H9 (cell line): ENCODE measurements around the gene KIF16B. TPM values are rescaled to one million over a fixed set of nuclear protein-coding genes. Genes with fewer than 3 reads are reported as not detected.

Experiments
- DNase-seq: peaks from one replicate; pipeline ENCODE4 v3.0.0-alpha.2; 2017
- H2AFZ ChIP-seq: one replicate; pipeline ENCODE4 v1.6.1; 2013; ENCODE audit warnings: mild to moderate bottlenecking, low read length, control low read depth, moderate library complexity
- H2AK5ac ChIP-seq: 2 replicates; pipeline ENCODE4 v1.6.1; 2013; ENCODE audit warnings: low read length, control low read depth, mixed read lengths; ENCODE audit not compliant: insufficient read length
- H2BK120ac ChIP-seq: one replicate; pipeline ENCODE4 v1.6.1; 2013; ENCODE audit warnings: low read depth, mild to moderate bottlenecking, low read length, control low read depth, inconsistent platforms; ENCODE audit not compliant: poor library complexity, severe bottlenecking
- H2BK12ac ChIP-seq: 2 replicates; pipeline ENCODE4 v1.6.1; 2013; ENCODE audit warnings: low read length, control low read depth, mixed read lengths, low read depth; ENCODE audit not compliant: insufficient read length
- H2BK15ac ChIP-seq: 2 replicates; pipeline ENCODE4 v1.6.1; 2013; ENCODE audit warnings: low read depth, low read length, control low read depth
- H2BK20ac ChIP-seq: one replicate; pipeline ENCODE4 v1.6.1; 2013; ENCODE audit warnings: low read depth, mild to moderate bottlenecking, low read length, control low read depth, inconsistent platforms; ENCODE audit not compliant: poor library complexity, severe bottlenecking
- H2BK5ac ChIP-seq: 2 replicates; pipeline ENCODE4 v1.6.1; 2013; ENCODE audit warnings: low read length, control low read depth, mixed read lengths; ENCODE audit not compliant: insufficient read length
- H3K14ac ChIP-seq: 2 replicates; pipeline ENCODE4 v1.6.1; 2013; ENCODE audit warnings: low read length, control low read depth; ENCODE audit not compliant: insufficient read depth
- H3K18ac ChIP-seq: 2 replicates; pipeline ENCODE4 v1.6.1; 2013; ENCODE audit warnings: low read depth, mild to moderate bottlenecking, mixed read lengths, low read length, control low read depth; ENCODE audit not compliant: insufficient read length
- H3K23ac ChIP-seq: 2 replicates; pipeline ENCODE4 v1.6.1; 2013; ENCODE audit warnings: low read length, control low read depth, mixed read lengths, low read depth; ENCODE audit not compliant: insufficient read length
- H3K23me2 ChIP-seq: 2 replicates; pipeline ENCODE4 v1.6.1; 2013; ENCODE audit warnings: low read depth, mild to moderate bottlenecking, mixed read lengths, low read length, control low read depth; ENCODE audit not compliant: insufficient read length, poor library complexity, severe bottlenecking
- H3K27ac ChIP-seq: 2 replicates; pipeline ENCODE4 v1.5.1; 2013; ENCODE audit warnings: low read length, control low read depth, mixed read lengths, low read depth; ENCODE audit not compliant: insufficient read length
- H3K27me3 ChIP-seq: 2 replicates; pipeline ENCODE4 v1.6.1; 2013; ENCODE audit warnings: low read length, control low read depth, inconsistent platforms; ENCODE audit not compliant: insufficient read depth
- H3K4ac ChIP-seq: 2 replicates; pipeline ENCODE4 v1.6.1; 2013; ENCODE audit warnings: low read depth, mild to moderate bottlenecking, control low read depth, inconsistent platforms, low read length, moderate library complexity
- H3K4me1 ChIP-seq: 2 replicates; pipeline ENCODE4 v1.6.1; 2013; ENCODE audit warnings: low read length, control low read depth, inconsistent platforms; ENCODE audit not compliant: insufficient read depth
- H3K4me2 ChIP-seq: 2 replicates; pipeline ENCODE4 v1.6.1; 2013; ENCODE audit warnings: low read length, control low read depth, mixed read lengths; ENCODE audit not compliant: insufficient read length, insufficient read depth
- H3K56ac ChIP-seq: 2 replicates; pipeline ENCODE4 v1.6.1; 2013; ENCODE audit warnings: low read depth, mild to moderate bottlenecking, mixed read lengths, low read length, control low read depth; ENCODE audit not compliant: insufficient read length
- H3K79me1 ChIP-seq: 2 replicates; pipeline ENCODE4 v1.6.1; 2013; ENCODE audit warnings: low read depth, mild to moderate bottlenecking, moderate library complexity, low read length, control low read depth, inconsistent platforms; ENCODE audit not compliant: insufficient read depth, poor library complexity, severe bottlenecking
- H3K79me2 ChIP-seq: 2 replicates; pipeline ENCODE4 v1.6.1; 2013; ENCODE audit warnings: low read length, control low read depth, inconsistent platforms; ENCODE audit not compliant: insufficient read depth
- H3K9ac ChIP-seq: 2 replicates; pipeline ENCODE4 v1.6.1; 2013; ENCODE audit warnings: low read length, control low read depth, mixed read lengths; ENCODE audit not compliant: insufficient read length; ENCODE audit errors: extremely low read depth
- H3K9me3 ChIP-seq: one replicate; pipeline ENCODE4 v1.6.1; 2013; ENCODE audit warnings: low read depth, low read length, inconsistent platforms; ENCODE audit not compliant: control insufficient read depth
- H3T11ph ChIP-seq: one replicate; pipeline ENCODE4 v1.6.1; 2013; ENCODE audit warnings: mild to moderate bottlenecking, low read length, control low read depth, inconsistent platforms
- H4K20me1 ChIP-seq: one replicate; pipeline ENCODE4 v1.6.1; 2013; ENCODE audit not compliant: control insufficient read depth, insufficient read length, insufficient read depth
- H4K5ac ChIP-seq: 2 replicates; pipeline ENCODE4 v1.6.1; 2013; ENCODE audit warnings: low read depth, mild to moderate bottlenecking, mixed read lengths, low read length, control low read depth; ENCODE audit not compliant: insufficient read length
- H4K8ac ChIP-seq: replicated peaks from 2 replicates; pipeline ENCODE4 v1.6.1; 2013; ENCODE audit warnings: low read length, control low read depth, mixed read lengths, low read depth; ENCODE audit not compliant: insufficient read length
- H4K91ac ChIP-seq: 2 replicates; pipeline ENCODE4 v1.6.1; 2013; ENCODE audit warnings: low read depth, mild to moderate bottlenecking, moderate library complexity, mixed read lengths, low read length, control low read depth; ENCODE audit not compliant: insufficient read length
- H3K27ac Mint-ChIP-seq, 3 experiments: 2 replicates in 2 of 3; 3 replicates in 1 of 3; pipeline ENCODE4 v1.8.0; 2020 to 2021; ENCODE audit warnings: mixed read lengths in 3 of 3, mild to moderate bottlenecking in 1 of 3, moderate library complexity in 1 of 3
- H3K27me3 Mint-ChIP-seq: 2 replicates; pipeline ENCODE4 v1.8.0; 2021; ENCODE audit warnings: low read depth, mild to moderate bottlenecking, moderate library complexity, mixed read lengths
- H3K36me3 Mint-ChIP-seq, 3 experiments: 2 replicates in 2 of 3; 3 replicates in 1 of 3; pipeline ENCODE4 v1.8.0; 2020 to 2021; ENCODE audit warnings: low read depth in 3 of 3, mixed read lengths in 3 of 3; ENCODE audit not compliant: insufficient read depth in 1 of 3
- H3K4me1 Mint-ChIP-seq, 2 experiments: 2 replicates each; pipeline ENCODE4 v1.8.0; 2020; ENCODE audit warnings: mixed read lengths in 2 of 2
- H3K4me3 Mint-ChIP-seq, 2 experiments: 2 replicates in 1 of 2; 3 replicates in 1 of 2; pipeline ENCODE4 v1.8.0; 2020 to 2021; ENCODE audit warnings: mild to moderate bottlenecking in 2 of 2, mixed read lengths in 2 of 2, moderate library complexity in 1 of 2
- H3K9me3 Mint-ChIP-seq, 2 experiments: 2 replicates in 1 of 2; 3 replicates in 1 of 2; pipeline ENCODE4 v1.8.0; 2020; ENCODE audit warnings: mild to moderate bottlenecking in 2 of 2, mixed read lengths in 2 of 2, moderate library complexity in 1 of 2
- CTCF ChIP-seq: fragments of 200-600 bp; sonication (generic); conservative IDR thresholded peaks from 3 replicates; pipeline ENCODE4 v1.8.0; 2021; ENCODE audit warnings: antibody characterized with exemption, mild to moderate bottlenecking
- WGBS: extraction: QIAGEN DNeasy Blood & Tissue Kit; methylation state at CpG from one replicate; pipeline ENCODE4 v1.1.7; 2013; ENCODE audit warnings: missing lambda C conversion rate, low lambda C conversion rate, mixed read lengths; ENCODE audit not compliant: insufficient read length; ENCODE audit errors: extremely low coverage; 5-methylcytosine and 5-hydroxymethylcytosine counted together
- total RNA-seq: library from RNA; stranded (reverse); gene quantifications from 2 replicates; pipeline ENCODE4 v1.2.1, GENCODE V29; 2021

KIF16B gene
- total RNA-seq, 1 experiment from 2014 or later, result 7.4 TPM

GRCh38 chr20:16246291-16246690 is 327.0 kb downstream of the KIF16B start:
- H2AK5ac ChIP-seq, result no peak overlapping the region
- H3K27me3 ChIP-seq, result no peaks in the 10 kb centered on the region
- H2BK120ac ChIP-seq, result no peak overlapping the region
- no peak overlapping the region for H3K23ac ChIP-seq
- no peaks in the 10 kb centered on the region for H4K20me1 ChIP-seq
- no peak overlapping the region for H2BK5ac ChIP-seq
- no peaks in the 10 kb centered on the region for H3K79me1 ChIP-seq
- Mint-ChIP-seq H3K36me3 (no peaks in the 10 kb centered on the region), H3K27ac (peak overlapping the region in 1 of 3 experiments; percentile 80; a peak in 1 of 7 replicates), H3K4me1 (no peaks in the 10 kb centered on the region), H3K9me3 (no peaks in the 10 kb centered on the region), H3K4me3 (peak overlapping the region in 1 of 2 experiments; percentile 22; a peak in 1 of 5 replicates), H3K27me3 (peaks cover 2% of the 10 kb centered on the region; the same call in 1 of the 2 replicates)
- no peaks in the 10 kb centered on the region for H3K79me2 ChIP-seq
- no peak overlapping the region for H4K5ac ChIP-seq
- no peak overlapping the region for H4K91ac ChIP-seq
- H3K9ac ChIP-seq, result no peak overlapping the region
- TF ChIP-seq CTCF, result no peak
- WGBS, result no CpG with 5 or more reads among the region's 7 CpGs
- H3K9me3 ChIP-seq, result no peaks in the 10 kb centered on the region
- H3K4me1 ChIP-seq, result no peaks in the 10 kb centered on the region
- no peak overlapping the region for H3T11ph ChIP-seq
- no peak overlapping the region for H3K56ac ChIP-seq
- no peak overlapping the region for H2AFZ ChIP-seq
- no peak overlapping the region for H2BK15ac ChIP-seq
- H3K18ac ChIP-seq, result no peak overlapping the region
- no peak overlapping the region for H3K27ac ChIP-seq
- no peak overlapping the region for H3K14ac ChIP-seq
- no peaks in the 10 kb centered on the region for H3K23me2 ChIP-seq
- no peak overlapping the region for H4K8ac ChIP-seq
- no peak for DNase-seq
- H3K4me2 ChIP-seq, result no peak overlapping the region
- H3K4ac ChIP-seq, result no peak overlapping the region
- H2BK20ac ChIP-seq, result no peak overlapping the region
- H2BK12ac ChIP-seq, result no peak overlapping the region
